ENCODE results near the gene GLMN. TPM values are rescaled to one million over a fixed set of nuclear protein-coding genes. Genes with fewer than 3 reads are reported as not detected.

The GLMN gene, protein sequence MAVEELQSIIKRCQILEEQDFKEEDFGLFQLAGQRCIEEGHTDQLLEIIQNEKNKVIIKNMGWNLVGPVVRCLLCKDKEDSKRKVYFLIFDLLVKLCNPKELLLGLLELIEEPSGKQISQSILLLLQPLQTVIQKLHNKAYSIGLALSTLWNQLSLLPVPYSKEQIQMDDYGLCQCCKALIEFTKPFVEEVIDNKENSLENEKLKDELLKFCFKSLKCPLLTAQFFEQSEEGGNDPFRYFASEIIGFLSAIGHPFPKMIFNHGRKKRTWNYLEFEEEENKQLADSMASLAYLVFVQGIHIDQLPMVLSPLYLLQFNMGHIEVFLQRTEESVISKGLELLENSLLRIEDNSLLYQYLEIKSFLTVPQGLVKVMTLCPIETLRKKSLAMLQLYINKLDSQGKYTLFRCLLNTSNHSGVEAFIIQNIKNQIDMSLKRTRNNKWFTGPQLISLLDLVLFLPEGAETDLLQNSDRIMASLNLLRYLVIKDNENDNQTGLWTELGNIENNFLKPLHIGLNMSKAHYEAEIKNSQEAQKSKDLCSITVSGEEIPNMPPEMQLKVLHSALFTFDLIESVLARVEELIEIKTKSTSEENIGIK
- total RNA-seq, result 11.3 and 12.9 TPM in 2 replicates

DNA sequence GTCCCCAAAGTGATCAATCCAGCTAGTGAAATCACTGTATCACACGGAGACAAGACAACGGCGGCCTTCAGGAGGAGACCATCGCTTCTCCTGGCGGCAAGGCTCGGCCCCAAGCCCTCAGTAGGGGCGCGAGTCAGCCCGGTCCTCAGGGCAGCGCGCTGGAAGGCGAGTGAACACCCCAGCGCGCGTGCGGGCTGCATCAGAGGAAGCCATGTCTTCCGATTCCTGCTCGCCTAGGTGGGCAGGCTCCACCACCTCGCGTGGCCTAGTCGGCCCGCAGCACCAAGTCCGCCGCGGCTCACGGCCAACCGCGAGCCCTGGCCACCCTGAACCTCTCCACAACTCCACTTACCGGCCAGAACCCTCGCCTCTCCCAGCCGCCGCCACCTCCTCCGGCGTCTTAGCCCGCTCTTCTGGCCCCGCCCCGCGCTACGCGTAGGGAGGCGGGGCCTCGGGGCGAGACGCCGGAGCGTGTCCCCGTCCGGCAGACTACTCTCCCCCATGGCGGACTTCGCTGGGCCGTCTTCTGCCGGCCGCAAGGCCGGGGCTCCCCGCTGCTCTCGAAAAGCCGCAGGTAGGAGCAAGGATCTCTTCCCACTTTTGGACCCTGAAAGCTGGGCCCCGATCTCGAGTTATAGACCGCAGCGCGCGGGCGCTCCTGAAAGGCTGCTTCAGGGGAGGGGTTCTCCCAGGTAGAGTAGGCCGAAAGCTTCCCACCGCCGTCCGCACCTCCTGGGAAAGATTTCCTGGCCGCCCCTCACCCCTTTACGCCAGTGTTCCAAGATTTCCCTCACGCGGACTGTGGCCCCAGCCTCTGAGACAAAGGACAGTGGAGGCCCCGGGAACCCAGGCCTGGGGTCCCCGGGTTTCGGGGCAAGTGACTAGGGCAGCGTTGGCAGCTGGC, at the start of gene GLMN, which contains the start of gene RPAP2:
Gene GLMN (minus strand): TSS at position 415 of the 904 bp plus-strand sequence. CDS start 988 bp downstream, outside the sequence.
Gene RPAP2 (plus strand): TSS at position 487 of the 904 bp plus-strand sequence. CDS start 15 bp downstream, at position 502.

DNA sequence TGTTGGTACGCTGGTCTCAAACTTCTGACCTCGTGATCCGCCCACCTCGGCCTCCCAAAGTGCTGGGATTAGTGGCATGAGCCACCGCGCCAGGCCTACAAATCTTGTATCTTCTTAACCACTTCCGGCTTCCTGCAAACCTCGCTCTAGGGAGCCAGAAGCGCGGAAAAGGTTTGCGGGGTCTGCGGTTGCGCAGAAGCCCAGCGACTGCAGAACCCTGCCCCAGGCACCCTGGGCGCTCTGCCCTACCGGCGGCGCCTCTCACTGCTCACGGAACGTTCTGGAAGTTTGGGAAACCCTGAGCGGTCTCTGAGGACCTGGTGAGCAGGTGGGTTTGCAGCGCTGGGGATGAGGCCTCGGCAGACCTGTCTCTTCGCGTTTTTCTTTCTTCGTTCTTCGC, 81.1 kb downstream of the GLMN start, which contains the start of gene C1orf146:
Gene C1orf146 (plus strand): TSS at position 195 of the 400 bp plus-strand sequence. CDS start 13,506 bp downstream, outside the sequence.

Other genes starting within 250 kb of the GLMN start
- gene SETSIP, start 223.6 kb downstream of the GLMN start, total RNA-seq, result 0.20 and 0.37 TPM in 2 replicates
- gene BTBD8, start 218.6 kb downstream of the GLMN start, total RNA-seq, result 2.9 and 3.5 TPM in 2 replicates
- not detected in 2 replicates for gene C1orf146, start 81.1 kb downstream of the GLMN start, total RNA-seq
- 5.5 and 6.2 TPM in 2 replicates for gene RPAP2, start 72 bp upstream of the GLMN start, total RNA-seq
- under 0.01 and 0.20 TPM in 2 replicates for gene GFI1, start 187.9 kb upstream of the GLMN start, total RNA-seq